Activated CD8-positive, alpha-beta T cell treated with anti-CD3 and anti-CD28 coated beads for 36 hours (primary cell): ENCODE measurements around the gene TMEM131. TPM values are rescaled to one million over a fixed set of nuclear protein-coding genes. Genes with fewer than 3 reads are reported as not detected.
"Not testable (repeated sequence)": the region's sequence is repeated elsewhere in the genome, so short reads cannot be mapped to it uniquely, and the experiment has no call there.

Experiments used
- ATAC-seq: fragments of 200-7000 bp; cut with Tn5 transposase; one replicate; pipeline ENCODE4 v1.10.0; 2021; ENCODE audit warnings: mild to moderate bottlenecking, moderate library complexity
- CTCF ChIA-PET: fragments of 350-600 bp; sonication (Branson Sonifier 250); formaldehyde crosslinking; loops from one replicate; lab custom pipeline; 2021; ENCODE audit warnings: antibody characterized with exemption; lab: Charles Lee
- POLR2A ChIA-PET: fragments of 350-600 bp; sonication (Branson Sonifier 250); formaldehyde crosslinking; loops from one replicate; lab custom pipeline; 2021; ENCODE audit warnings: antibody characterized with exemption; lab: Charles Lee
- DNase-seq: peaks from one replicate; pipeline ENCODE4 v3.0.0-alpha.2; 2020
- H3K27ac Mint-ChIP-seq: one replicate; pipeline ENCODE4 v1.8.0; 2021; ENCODE audit warnings: mild to moderate bottlenecking, mixed read lengths
- H3K27me3 Mint-ChIP-seq: one replicate; pipeline ENCODE4 v1.8.0; 2021; ENCODE audit warnings: mixed read lengths
- H3K36me3 Mint-ChIP-seq: one replicate; pipeline ENCODE4 v1.8.0; 2021; ENCODE audit warnings: low read depth, mixed read lengths
- H3K4me1 Mint-ChIP-seq: one replicate; pipeline ENCODE4 v1.8.0; 2021; ENCODE audit warnings: low read depth, mixed read lengths
- H3K4me3 Mint-ChIP-seq: one replicate; pipeline ENCODE4 v1.8.0; 2021; ENCODE audit warnings: mild to moderate bottlenecking, moderate library complexity, mixed read lengths
- H3K9me3 Mint-ChIP-seq: one replicate; pipeline ENCODE4 v1.8.0; 2021; ENCODE audit warnings: mixed read lengths
- intact Hi-C: fragments of 100-400 bp; cut with micrococcal nuclease; formaldehyde crosslinking; loops from one replicate; pipeline ENCODE4 v1.10.0; 2022
- total RNA-seq, 2 experiments: library from RNA; stranded (reverse); gene quantifications; one replicate each; pipeline ENCODE4 v1.2.3, GENCODE V29; 2021
- TF ChIP-seq, protein P1 (sequence below): fragments of 200-600 bp; IDR thresholded peaks from one replicate; pipeline ENCODE4 v1.8.0; 2022; ENCODE audit warnings: antibody characterized with exemption, mild to moderate bottlenecking

TMEM131 gene
- total RNA-seq, 2 experiments from 2014 or later, result 24.2 to 27.4 TPM

DNA sequence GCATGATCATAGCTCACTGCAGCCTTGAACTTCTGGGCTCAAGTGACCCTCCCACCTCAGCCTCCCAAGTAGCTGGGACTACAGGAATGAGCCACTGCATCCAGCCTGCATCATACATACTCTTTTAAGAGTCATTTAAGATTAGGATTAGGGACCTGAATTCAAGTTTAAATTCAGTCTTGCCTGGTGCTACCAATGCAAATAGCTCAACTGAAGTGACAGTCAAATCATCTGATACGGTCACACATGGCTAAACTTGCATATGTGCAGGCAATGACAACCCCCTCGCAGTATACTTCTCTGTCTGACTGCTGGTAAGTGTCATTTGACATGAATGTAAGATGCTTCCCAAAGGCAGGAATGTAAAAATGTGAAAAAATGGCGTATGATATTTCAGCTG is 31.8 kb upstream of the TMEM131 start:
- no peak for DNase-seq
- POLR2A ChIA-PET, result no interaction called here

DNA sequence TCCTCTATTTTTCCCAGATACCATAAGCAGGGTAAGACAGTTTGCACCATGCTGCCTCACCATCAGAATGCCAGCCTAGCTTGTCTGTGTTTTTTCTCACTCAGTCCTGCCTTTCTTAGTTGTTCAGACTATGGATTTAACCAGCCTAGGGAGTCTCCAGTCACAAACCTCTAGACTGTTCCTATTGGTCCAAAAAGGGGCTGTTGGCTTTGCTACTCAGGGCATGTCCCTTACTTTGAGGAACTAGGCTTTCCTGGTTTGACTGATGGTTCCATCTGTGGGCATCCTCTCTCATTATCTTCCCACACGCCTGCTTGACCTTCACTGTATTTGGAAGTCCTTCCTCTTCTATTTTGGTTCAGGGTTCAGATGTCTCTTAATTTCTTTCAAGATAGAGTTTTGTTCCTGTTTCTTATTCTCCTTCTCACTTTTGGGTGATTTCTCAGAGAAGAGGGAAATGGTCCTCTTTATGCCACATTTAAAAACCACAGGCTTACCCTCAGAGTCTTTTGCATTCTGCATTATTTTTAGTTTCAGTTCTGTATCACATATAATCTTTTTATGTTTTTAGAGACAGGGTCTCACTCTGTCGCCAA is 31.3 kb upstream of the TMEM131 start:
- DNase-seq (no peak), ATAC-seq (peak; percentile 66)
- H3K9me3 Mint-ChIP-seq, result no peaks in the 10 kb centered on the region
- intact Hi-C loops, result no loop called here
- H3K27ac Mint-ChIP-seq, result peak overlapping the region; percentile 35
- no peaks in the 10 kb centered on the region for H3K36me3 Mint-ChIP-seq
- peaks cover 4% of the 10 kb centered on the region for H3K27me3 Mint-ChIP-seq
- ChIA-PET CTCF (interaction anchor here (1.2 kb wide), 1 partner anchor 220 kb away, joined by 3 read pairs; no protein-coding TSS in a partner anchor), POLR2A (no interaction called here)
- TF ChIP-seq, protein P1, sequence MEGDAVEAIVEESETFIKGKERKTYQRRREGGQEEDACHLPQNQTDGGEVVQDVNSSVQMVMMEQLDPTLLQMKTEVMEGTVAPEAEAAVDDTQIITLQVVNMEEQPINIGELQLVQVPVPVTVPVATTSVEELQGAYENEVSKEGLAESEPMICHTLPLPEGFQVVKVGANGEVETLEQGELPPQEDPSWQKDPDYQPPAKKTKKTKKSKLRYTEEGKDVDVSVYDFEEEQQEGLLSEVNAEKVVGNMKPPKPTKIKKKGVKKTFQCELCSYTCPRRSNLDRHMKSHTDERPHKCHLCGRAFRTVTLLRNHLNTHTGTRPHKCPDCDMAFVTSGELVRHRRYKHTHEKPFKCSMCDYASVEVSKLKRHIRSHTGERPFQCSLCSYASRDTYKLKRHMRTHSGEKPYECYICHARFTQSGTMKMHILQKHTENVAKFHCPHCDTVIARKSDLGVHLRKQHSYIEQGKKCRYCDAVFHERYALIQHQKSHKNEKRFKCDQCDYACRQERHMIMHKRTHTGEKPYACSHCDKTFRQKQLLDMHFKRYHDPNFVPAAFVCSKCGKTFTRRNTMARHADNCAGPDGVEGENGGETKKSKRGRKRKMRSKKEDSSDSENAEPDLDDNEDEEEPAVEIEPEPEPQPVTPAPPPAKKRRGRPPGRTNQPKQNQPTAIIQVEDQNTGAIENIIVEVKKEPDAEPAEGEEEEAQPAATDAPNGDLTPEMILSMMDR, result no peak
- peak overlapping the region; percentile 7 for H3K4me3 Mint-ChIP-seq
- H3K4me1 Mint-ChIP-seq, result peaks cover 16% of the 10 kb centered on the region

More for the DNA sequence above, 31.8 kb upstream of the TMEM131 start:
- H3K4me1 Mint-ChIP-seq, result peaks cover 16% of the 10 kb centered on the region
- no peak for ATAC-seq
- H3K4me3 Mint-ChIP-seq, result no peak overlapping the region
- no peaks in the 10 kb centered on the region for H3K9me3 Mint-ChIP-seq
- TF ChIP-seq, protein P1, result no peak
- H3K27me3 Mint-ChIP-seq, result peaks cover 4% of the 10 kb centered on the region
- H3K27ac Mint-ChIP-seq, result no peak overlapping the region
- CTCF ChIA-PET, result interaction anchor here (1.2 kb wide), 1 partner anchor 221 kb away, joined by 3 read pairs; no protein-coding TSS in a partner anchor
- intact Hi-C loops, result no loop called here
- no peaks in the 10 kb centered on the region for H3K36me3 Mint-ChIP-seq

DNA sequence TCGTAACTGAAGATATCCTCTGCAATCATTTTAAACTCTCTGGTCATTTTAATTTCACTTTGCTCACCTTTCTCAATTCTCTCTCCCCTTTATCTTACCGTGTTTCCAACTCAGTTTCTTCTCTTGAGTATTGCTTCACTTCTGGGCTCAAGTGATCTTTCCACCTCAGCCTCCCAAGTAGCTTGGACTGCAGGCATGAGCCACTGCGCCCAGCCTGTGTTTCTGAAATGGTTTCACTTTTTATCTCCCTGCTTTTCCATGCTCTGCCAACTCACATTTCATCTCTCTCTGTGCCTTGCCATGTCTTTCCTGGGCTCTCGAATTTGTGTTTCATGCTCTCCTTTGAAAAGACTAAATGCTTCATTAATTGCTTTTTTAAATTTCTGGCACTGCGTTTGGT is 30.5 kb upstream of the TMEM131 start:
- Mint-ChIP-seq H3K27me3 (peaks cover 4% of the 10 kb centered on the region), H3K27ac (no peak overlapping the region), H3K4me3 (no peak overlapping the region), H3K4me1 (peaks cover 16% of the 10 kb centered on the region), H3K36me3 (no peaks in the 10 kb centered on the region), H3K9me3 (no peaks in the 10 kb centered on the region)
- intact Hi-C loops, result no loop called here
- ChIA-PET POLR2A (no interaction called here), CTCF (no interaction called here)
- DNase-seq (no peak), ATAC-seq (no peak)
- TF ChIP-seq, protein P1, result no peak

DNA sequence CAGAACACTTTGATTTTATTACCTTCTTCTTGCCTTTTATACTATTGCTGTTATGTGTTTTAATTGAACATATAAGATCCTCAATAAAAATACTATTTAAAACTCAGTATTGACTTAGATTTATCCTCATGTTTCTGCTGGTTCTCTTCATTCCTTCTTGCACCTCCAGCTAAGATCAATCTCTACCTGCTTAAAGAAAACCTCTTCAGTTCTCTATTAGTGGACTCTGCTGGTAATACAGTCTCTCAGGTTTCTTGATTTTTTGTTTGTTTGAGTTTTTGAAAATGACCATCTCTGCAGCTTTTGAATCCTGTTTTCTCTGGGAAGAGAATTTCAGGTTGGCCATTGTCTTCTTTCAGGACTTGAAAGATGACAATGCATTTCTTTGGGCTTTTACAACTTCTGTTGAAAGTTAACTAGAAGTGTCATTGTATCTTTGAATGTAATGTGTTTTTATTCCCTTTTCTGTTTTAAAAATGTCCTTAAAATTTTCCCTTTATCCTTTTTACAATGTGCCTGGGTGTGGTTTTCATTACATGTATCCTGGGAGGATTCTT is 29.8 kb upstream of the TMEM131 start:
- intact Hi-C loops, result no loop called here
- DNase-seq, result no peak
- Mint-ChIP-seq H3K4me1 (peaks cover 16% of the 10 kb centered on the region), H3K9me3 (no peaks in the 10 kb centered on the region), H3K4me3 (no peak overlapping the region), H3K27me3 (peaks cover 4% of the 10 kb centered on the region), H3K36me3 (no peaks in the 10 kb centered on the region), H3K27ac (no peak overlapping the region)
- POLR2A ChIA-PET, result no interaction called here
- no peak for ATAC-seq
- TF ChIP-seq, protein P1, result no peak
- CTCF ChIA-PET, result no interaction called here

DNA sequence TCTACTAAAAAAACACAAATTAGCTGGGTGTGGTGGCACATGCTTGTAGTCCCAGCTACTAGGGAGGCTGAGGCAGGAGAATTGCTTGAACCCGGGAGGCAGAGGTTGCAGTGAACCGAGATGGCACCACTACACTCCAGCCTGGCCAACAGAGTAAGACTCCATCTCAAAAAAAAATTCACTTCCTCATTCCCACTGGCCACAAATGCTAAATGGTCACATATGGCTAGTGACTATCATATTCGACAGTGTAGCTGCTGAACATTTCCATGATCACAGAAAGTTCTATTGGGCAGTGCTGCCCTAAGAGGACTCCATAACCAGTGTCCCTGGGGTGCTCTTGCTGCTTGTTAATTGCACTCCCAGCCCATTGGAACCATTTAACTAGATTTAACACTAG is 26.3 kb upstream of the TMEM131 start:
- H3K4me3 Mint-ChIP-seq, H3K27me3 Mint-ChIP-seq, DNase-seq, ATAC-seq, H3K36me3 Mint-ChIP-seq, CTCF ChIA-PET, H3K27ac Mint-ChIP-seq, POLR2A ChIA-PET, H3K9me3 Mint-ChIP-seq, intact Hi-C loops: not testable (repeated sequence)
- H3K4me1 Mint-ChIP-seq, result peaks cover 11% of the 10 kb centered on the region
